DND-41 (cell line): ENCODE measurements around the gene RPUSD3.
"Not testable (repeated sequence)": the region's sequence is repeated elsewhere in the genome, so short reads cannot be mapped to it uniquely, and the experiment has no call there.

Source experiments
- ATAC-seq: fragments of 200-7000 bp; cut with Tn5 transposase; 3 replicates; pipeline ENCODE4 v1.9.1; 2021; ENCODE audit warnings: low read depth; ENCODE audit not compliant: insufficient read depth
- DNase-seq: peaks from one replicate; pipeline ENCODE4 v3.0.0-alpha.2; 2020
- H2AFZ ChIP-seq: 2 replicates; pipeline ENCODE4 v1.6.0; 2012; ENCODE audit warnings: low read depth, low read length
- H3K27ac ChIP-seq: 2 replicates; pipeline ENCODE4 v1.5.1; 2012; ENCODE audit warnings: low read length, inconsistent platforms
- H3K27me3 ChIP-seq: fragments of 200-600 bp; sonication (generic); 2 replicates; pipeline ENCODE4 v1.6.0; 2012; ENCODE audit warnings: low read length, mild to moderate bottlenecking, inconsistent platforms; ENCODE audit not compliant: insufficient read depth, poor library complexity
- H3K36me3 ChIP-seq: 2 replicates; pipeline ENCODE4 v1.5.1; 2012; ENCODE audit warnings: low read length, inconsistent platforms; ENCODE audit not compliant: insufficient read depth
- H3K4me1 ChIP-seq: 2 replicates; pipeline ENCODE4 v1.5.1; 2012; ENCODE audit warnings: mild to moderate bottlenecking, low read length; ENCODE audit not compliant: insufficient read depth
- H3K4me2 ChIP-seq: 2 replicates; pipeline ENCODE4 v1.6.0; 2012; ENCODE audit warnings: mild to moderate bottlenecking, moderate library complexity, low read length, inconsistent platforms; ENCODE audit not compliant: insufficient read depth
- H3K4me3 ChIP-seq, 2 experiments: fragments of 200-600 bp in 1 of 2; shearing (Covaris generic) in 1 of 2; 2 replicates each; pipeline ENCODE4 v1.5.1; 2012 to 2016; ENCODE audit warnings: inconsistent platforms in 2 of 2, low read length in 2 of 2, mild to moderate bottlenecking in 2 of 2, low read depth in 1 of 2, moderate library complexity in 1 of 2
- H3K79me2 ChIP-seq: 2 replicates; pipeline ENCODE4 v1.6.0; 2012; ENCODE audit warnings: low read length, inconsistent platforms; ENCODE audit not compliant: insufficient read depth
- H3K9ac ChIP-seq: 2 replicates; pipeline ENCODE4 v1.6.0; 2012; ENCODE audit warnings: low read depth, mild to moderate bottlenecking, inconsistent platforms, low read length, moderate library complexity
- H3K9me3 ChIP-seq: 2 replicates; pipeline ENCODE4 v1.5.1; 2012; ENCODE audit warnings: low read length, moderate library complexity, mild to moderate bottlenecking, inconsistent platforms; ENCODE audit not compliant: insufficient read depth, severe bottlenecking
- H4K20me1 ChIP-seq: 2 replicates; pipeline ENCODE4 v1.6.0; 2012; ENCODE audit warnings: low read length; ENCODE audit not compliant: insufficient read depth
- CTCF ChIP-seq: IDR thresholded peaks from 2 replicates; pipeline ENCODE4 v1.5.1; 2012; ENCODE audit warnings: borderline replicate concordance, low read length, moderate library complexity, mild to moderate bottlenecking; ENCODE audit not compliant: poor library complexity, severe bottlenecking; ENCODE audit errors: extremely low read depth
- EZH2 ChIP-seq: IDR thresholded peaks from 3 replicates; pipeline ENCODE4 v1.6.1; 2012; ENCODE audit warnings: borderline replicate concordance, low read depth, mild to moderate bottlenecking, moderate library complexity, low read length, inconsistent platforms; ENCODE audit not compliant: severe bottlenecking

RPUSD3 gene

GRCh38 chr3:9881441-9881840, 37.6 kb upstream of the RPUSD3 start:
- H2AFZ ChIP-seq: no peak overlapping the region
- ATAC-seq: no peak
- no peak for DNase-seq

GRCh38 chr3:9879830-9880549, 36.2 kb upstream of the RPUSD3 start, which contains the start of gene CIDEC:
Gene CIDEC (minus strand): TSS chr3:9880253. CDS start chr3:9878486, 1,767 bp downstream.
- no peak within 1 kb of the TSS for H3K9ac ChIP-seq
- H3K79me2 ChIP-seq: no peaks in the 10 kb centered on the region
- no peak for ATAC-seq
- no peaks in the 10 kb centered on the region for H3K36me3 ChIP-seq
- H3K27ac ChIP-seq: no peak within 1 kb of the TSS
- H3K4me3 ChIP-seq: no peak within 1 kb of the TSS
- no peak within 1 kb of the TSS for H3K4me2 ChIP-seq
- no peak within 1 kb of the TSS for H2AFZ ChIP-seq
- no peaks in the 10 kb centered on the region for H3K4me1 ChIP-seq
- H3K9me3 ChIP-seq: no peaks in the 10 kb centered on the region
- peaks cover 5% of the 10 kb centered on the region for H3K27me3 ChIP-seq
- no peak for DNase-seq
- TF ChIP-seq EZH2: no peak
- no peak for TF ChIP-seq CTCF
- no peaks in the 10 kb centered on the region for H4K20me1 ChIP-seq

More at GRCh38 chr3:9881441-9881840, 37.6 kb upstream of the RPUSD3 start:
- Histone ChIP-seq H3K9ac (no peak overlapping the region), H3K4me3 (no peak overlapping the region), H3K27ac (no peak overlapping the region), H3K79me2 (no peaks in the 10 kb centered on the region), H3K4me2 (no peak overlapping the region), H3K27me3 (peaks cover 5% of the 10 kb centered on the region), H3K4me1 (no peaks in the 10 kb centered on the region), H4K20me1 (no peaks in the 10 kb centered on the region), H3K36me3 (no peaks in the 10 kb centered on the region), H3K9me3 (no peaks in the 10 kb centered on the region)
- TF ChIP-seq CTCF (no peak), EZH2 (no peak)

GRCh38 chr3:9878700-9879099, 34.9 kb upstream of the RPUSD3 start:
- Histone ChIP-seq H4K20me1 (no peaks in the 10 kb centered on the region), H3K79me2 (no peaks in the 10 kb centered on the region), H3K9ac (no peak overlapping the region), H3K4me3 (no peak overlapping the region), H3K36me3 (no peaks in the 10 kb centered on the region), H3K9me3 (no peaks in the 10 kb centered on the region), H3K27ac (no peak overlapping the region), H2AFZ (no peak overlapping the region), H3K4me2 (no peak overlapping the region), H3K4me1 (no peaks in the 10 kb centered on the region), H3K27me3 (peaks cover 5% of the 10 kb centered on the region)
- TF ChIP-seq CTCF: no peak
- no peak for TF ChIP-seq EZH2
- DNase-seq (no peak), ATAC-seq (no peak)

- TF ChIP-seq EZH2 (no peak), CTCF (peak; percentile 23)
- Histone ChIP-seq H3K4me2 (no peak overlapping the region), H3K79me2 (no peaks in the 10 kb centered on the region), H3K9me3 (no peaks in the 10 kb centered on the region), H4K20me1 (no peaks in the 10 kb centered on the region), H3K4me3 (no peak overlapping the region), H3K9ac (no peak overlapping the region), H3K4me1 (no peaks in the 10 kb centered on the region), H2AFZ (no peak overlapping the region), H3K27me3 (peaks cover 5% of the 10 kb centered on the region), H3K36me3 (no peaks in the 10 kb centered on the region), H3K27ac (no peak overlapping the region)
- ATAC-seq: no peak
- no peak for DNase-seq
Observed at GRCh38 chr3:9876991-9877390, 33.2 kb upstream of the RPUSD3 start.

- not testable (repeated sequence) for H3K9me3 ChIP-seq, DNase-seq, H2AFZ ChIP-seq, H3K4me3 ChIP-seq, H3K36me3 ChIP-seq, H3K9ac ChIP-seq, H3K27ac ChIP-seq, H3K27me3 ChIP-seq, ATAC-seq, H3K79me2 ChIP-seq, H3K4me1 ChIP-seq, H4K20me1 ChIP-seq, H3K4me2 ChIP-seq
Observed at GRCh38 chr3:9876255-9876654, 32.4 kb upstream of the RPUSD3 start.
